Stimulated activated CD8-positive, alpha-beta memory T cell treated with anti-CD3 and anti-CD28 coated beads, Interleukin-2, amount 100 ng/mL, for 48 hours (primary cell): ENCODE measurements around the gene TMEM181.
"Not testable (repeated sequence)": the region's sequence is repeated elsewhere in the genome, so short reads cannot be mapped to it uniquely, and the experiment has no call there.

Source experiments
- DNase-seq, 2 donors: peaks; one replicate each; pipeline ENCODE4 v3.0.0-alpha.2; 2020; ENCODE audit warnings: low read depth in 2 of 2

TMEM181 gene

GRCh38 chr6:158638324-158638854 is 78.5 kb downstream of the TMEM181 start:
- DNase-seq, result no peak

GRCh38 chr6:158639056-158639455 is 79.2 kb downstream of the TMEM181 start:
- DNase-seq, result no peak

- no peak for DNase-seq
Observed at GRCh38 chr6:158640519-158640918, 80.6 kb downstream of the TMEM181 start.

GRCh38 chr6:158642097-158642601 is 82.3 kb downstream of the TMEM181 start:
- no peak for DNase-seq

- DNase-seq, result no peak
Observed at GRCh38 chr6:158643836-158644230, 83.9 kb downstream of the TMEM181 start.

GRCh38 chr6:158644231-158645063 is 84.6 kb downstream of the TMEM181 start, which contains the start of gene DYNLT1:
TSS of gene DYNLT1 (minus strand) at chr6:158644743. CDS start at chr6:158644708, 35 bp downstream.
- DNase-seq, result peak; percentile 89 to 93

- DNase-seq, result no peak
Observed at GRCh38 chr6:158645064-158646022, 85.5 kb downstream of the TMEM181 start.

GRCh38 chr6:158646023-158646910 is 86.4 kb downstream of the TMEM181 start:
- no peak for DNase-seq

GRCh38 chr6:158647501-158647900 is 87.6 kb downstream of the TMEM181 start:
- no peak for DNase-seq

GRCh38 chr6:158648682-158649131 is 88.8 kb downstream of the TMEM181 start:
- DNase-seq, result no peak

- DNase-seq, result peak; percentile 65 to 78
Observed at GRCh38 chr6:158649289-158650143, 89.6 kb downstream of the TMEM181 start, which contains the start of gene SYTL3. TSS of gene SYTL3 (plus strand) at chr6:158650054. CDS start at chr6:158663269, 13,215 bp downstream.

GRCh38 chr6:158651981-158652737 is 92.3 kb downstream of the TMEM181 start:
- not testable (repeated sequence) for DNase-seq

- peak; percentile 69 to 78 for DNase-seq
Observed at GRCh38 chr6:158653577-158654354, 93.9 kb downstream of the TMEM181 start.

GRCh38 chr6:158654498-158654897 is 94.6 kb downstream of the TMEM181 start:
- DNase-seq, result no peak

- DNase-seq, result no peak
Observed at GRCh38 chr6:158654960-158655489, 95.1 kb downstream of the TMEM181 start.

- no peak for DNase-seq
Observed at GRCh38 chr6:158655569-158656450, 95.9 kb downstream of the TMEM181 start.

- DNase-seq, result not testable (repeated sequence)
Observed at GRCh38 chr6:158656986-158657385, 97.1 kb downstream of the TMEM181 start.
